ENCODE results near the gene DNM3.

Gene DNM3

DNA sequence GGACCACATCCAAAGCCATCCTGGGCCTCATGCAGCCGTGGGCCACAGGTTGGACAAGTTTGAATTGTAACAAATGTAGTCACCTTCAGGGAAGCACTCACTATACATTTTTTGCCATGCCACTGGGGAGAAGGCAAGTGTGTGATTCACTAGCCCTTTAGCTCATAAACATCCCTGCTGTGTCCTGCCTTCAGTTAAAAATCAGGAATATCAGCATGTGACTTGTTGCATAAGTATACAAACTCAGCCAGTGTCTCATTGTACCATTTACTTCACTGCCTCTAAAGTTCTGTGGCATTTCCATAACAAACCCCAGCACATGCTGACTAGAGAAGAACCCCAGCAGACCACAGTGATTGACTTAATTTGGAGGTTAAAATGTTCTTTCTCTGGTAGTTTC is 437.2 kb downstream of the DNM3 start:
- H3K27me3 ChIP-seq (ENCODE audit: insufficient read depth, low read length): no peaks in the 10 kb centered on the region
- H4K20me1 ChIP-seq (ENCODE audit: insufficient read depth, low read length): no peaks in the 10 kb centered on the region
- no peak overlapping the region for H2AFZ ChIP-seq (ENCODE audit: low read length)
- H3K9me3 ChIP-seq (ENCODE audit: low read length): no peaks in the 10 kb centered on the region
- no peak for TF ChIP-seq EZH2 (IDR thresholded peaks at IDR 0.05; ENCODE audit: borderline replicate concordance, low read length)
- TF ChIP-seq, protein P1, sequence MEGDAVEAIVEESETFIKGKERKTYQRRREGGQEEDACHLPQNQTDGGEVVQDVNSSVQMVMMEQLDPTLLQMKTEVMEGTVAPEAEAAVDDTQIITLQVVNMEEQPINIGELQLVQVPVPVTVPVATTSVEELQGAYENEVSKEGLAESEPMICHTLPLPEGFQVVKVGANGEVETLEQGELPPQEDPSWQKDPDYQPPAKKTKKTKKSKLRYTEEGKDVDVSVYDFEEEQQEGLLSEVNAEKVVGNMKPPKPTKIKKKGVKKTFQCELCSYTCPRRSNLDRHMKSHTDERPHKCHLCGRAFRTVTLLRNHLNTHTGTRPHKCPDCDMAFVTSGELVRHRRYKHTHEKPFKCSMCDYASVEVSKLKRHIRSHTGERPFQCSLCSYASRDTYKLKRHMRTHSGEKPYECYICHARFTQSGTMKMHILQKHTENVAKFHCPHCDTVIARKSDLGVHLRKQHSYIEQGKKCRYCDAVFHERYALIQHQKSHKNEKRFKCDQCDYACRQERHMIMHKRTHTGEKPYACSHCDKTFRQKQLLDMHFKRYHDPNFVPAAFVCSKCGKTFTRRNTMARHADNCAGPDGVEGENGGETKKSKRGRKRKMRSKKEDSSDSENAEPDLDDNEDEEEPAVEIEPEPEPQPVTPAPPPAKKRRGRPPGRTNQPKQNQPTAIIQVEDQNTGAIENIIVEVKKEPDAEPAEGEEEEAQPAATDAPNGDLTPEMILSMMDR (IDR thresholded peaks at IDR 0.05; ENCODE audit: low read length): no peak
- H3K36me3 ChIP-seq (ENCODE audit: insufficient read depth, low read length): no peaks in the 10 kb centered on the region
- H3K4me3 ChIP-seq (ENCODE audit: low read depth, low read length, poor library complexity, severe bottlenecking): no peak overlapping the region
- no peak overlapping the region for H3K4me2 ChIP-seq (ENCODE audit: low read length)
- peaks cover 3% of the 10 kb centered on the region for H3K4me1 ChIP-seq (ENCODE audit: insufficient read depth, low read length, severe bottlenecking)
- H3K9ac ChIP-seq (ENCODE audit: low read length): no peak overlapping the region
- H3K27ac ChIP-seq (ENCODE audit: low read depth, low read length, poor library complexity, severe bottlenecking): no peak overlapping the region
- H3K79me2 ChIP-seq (ENCODE audit: insufficient read depth, low read length): no peaks in the 10 kb centered on the region
- no peaks in the 10 kb centered on the region for H3K9me2 ChIP-seq (ENCODE audit: low read depth, low read length)
- H3F3A ChIP-seq (ENCODE audit: insufficient read depth, low read length): no peaks in the 10 kb centered on the region

DNA sequence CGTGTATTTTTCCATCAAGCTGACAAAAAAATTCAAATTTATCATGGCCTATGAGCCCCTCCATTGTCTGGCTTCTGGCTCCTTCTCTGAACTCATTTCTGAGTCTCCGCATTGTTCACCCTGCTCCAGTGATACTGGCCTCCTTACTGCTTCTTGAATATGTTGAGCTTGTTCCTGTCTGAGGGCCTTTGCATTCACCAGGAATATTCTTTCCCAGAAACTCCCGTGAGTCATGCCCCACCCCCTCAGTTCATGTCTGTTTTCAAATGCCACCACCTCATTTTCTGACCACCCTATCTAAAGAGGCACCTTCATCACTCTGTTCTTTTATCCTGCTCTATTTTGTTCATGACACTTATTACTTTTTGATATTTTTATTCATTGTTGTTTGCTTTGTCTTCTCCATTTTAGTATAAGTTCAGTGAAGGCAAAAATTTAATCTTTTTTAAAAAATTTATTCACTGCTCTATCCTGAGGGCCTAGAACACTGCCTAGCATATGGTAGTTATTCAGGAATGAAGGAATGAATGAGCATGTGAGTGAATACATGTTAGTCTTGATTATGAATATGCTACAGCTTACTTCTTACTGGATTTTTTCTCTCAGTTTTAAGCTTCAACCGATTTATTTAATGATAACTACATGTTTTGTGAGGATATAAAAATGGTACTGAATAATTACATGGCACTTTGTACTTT is 438.8 kb downstream of the DNM3 start:
- Histone ChIP-seq H3K4me2 (ENCODE audit: low read length) (no peak overlapping the region), H3K9me3 (ENCODE audit: low read length) (no peaks in the 10 kb centered on the region)
- TF ChIP-seq EZH2 (IDR thresholded peaks at IDR 0.05; ENCODE audit: borderline replicate concordance, low read length): no peak
- TF ChIP-seq, protein P1 (IDR thresholded peaks at IDR 0.05; ENCODE audit: low read length): no peak

DNA sequence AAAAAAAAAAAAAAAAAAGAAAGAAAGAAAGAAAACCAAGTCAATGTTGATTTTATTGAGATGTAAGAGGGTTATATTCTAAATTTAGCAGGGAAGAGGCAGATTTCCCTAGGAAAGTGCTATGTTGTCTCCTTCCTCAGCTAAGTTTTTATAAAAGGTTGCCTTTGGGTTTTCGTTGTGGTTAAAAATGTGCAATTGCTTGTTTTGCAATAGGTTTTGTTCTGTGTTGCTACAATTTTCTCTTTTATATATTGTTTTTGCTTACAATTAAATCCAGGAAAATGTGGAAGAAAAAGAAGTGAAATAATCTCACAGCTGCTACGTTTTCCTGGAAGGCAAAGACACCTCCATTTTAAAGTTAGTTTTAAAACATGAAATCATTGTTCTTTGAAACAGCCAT is 442.5 kb downstream of the DNM3 start:
- Histone ChIP-seq H3K27me3 (ENCODE audit: insufficient read depth, low read length) (no peaks in the 10 kb centered on the region), H3K4me2 (ENCODE audit: low read length) (no peak overlapping the region), H3K79me2 (ENCODE audit: insufficient read depth, low read length) (no peaks in the 10 kb centered on the region), H3K27ac (ENCODE audit: low read depth, low read length, poor library complexity, severe bottlenecking) (no peak overlapping the region), H4K20me1 (ENCODE audit: insufficient read depth, low read length) (no peaks in the 10 kb centered on the region), H3K4me1 (ENCODE audit: insufficient read depth, low read length, severe bottlenecking) (no peaks in the 10 kb centered on the region), H3K4me3 (ENCODE audit: low read depth, low read length, poor library complexity, severe bottlenecking) (no peak overlapping the region), H3K36me3 (ENCODE audit: insufficient read depth, low read length) (no peaks in the 10 kb centered on the region), H2AFZ (ENCODE audit: low read length) (no peak overlapping the region), H3K9me3 (ENCODE audit: low read length) (no peaks in the 10 kb centered on the region), H3K9me2 (ENCODE audit: low read depth, low read length) (no peaks in the 10 kb centered on the region), H3K9ac (ENCODE audit: low read length) (no peak overlapping the region), H3F3A (ENCODE audit: insufficient read depth, low read length) (no peaks in the 10 kb centered on the region)
- TF ChIP-seq, protein P1 (IDR thresholded peaks at IDR 0.05; ENCODE audit: low read length): no peak
- no peak for TF ChIP-seq EZH2 (IDR thresholded peaks at IDR 0.05; ENCODE audit: borderline replicate concordance, low read length)

More for the DNA sequence above, 438.8 kb downstream of the DNM3 start:
- H3K9me2 ChIP-seq (ENCODE audit: low read depth, low read length): no peaks in the 10 kb centered on the region
- no peaks in the 10 kb centered on the region for H3K27me3 ChIP-seq (ENCODE audit: insufficient read depth, low read length)
- no peaks in the 10 kb centered on the region for H3K36me3 ChIP-seq (ENCODE audit: insufficient read depth, low read length)
- no peak overlapping the region for H2AFZ ChIP-seq (ENCODE audit: low read length)
- H3K9ac ChIP-seq (ENCODE audit: low read length): no peak overlapping the region
- H3K79me2 ChIP-seq (ENCODE audit: insufficient read depth, low read length): no peaks in the 10 kb centered on the region
- H4K20me1 ChIP-seq (ENCODE audit: insufficient read depth, low read length): no peaks in the 10 kb centered on the region
- no peaks in the 10 kb centered on the region for H3K4me1 ChIP-seq (ENCODE audit: insufficient read depth, low read length, severe bottlenecking)
- H3F3A ChIP-seq (ENCODE audit: insufficient read depth, low read length): no peaks in the 10 kb centered on the region
- H3K27ac ChIP-seq (ENCODE audit: low read depth, low read length, poor library complexity, severe bottlenecking): no peak overlapping the region
- no peak overlapping the region for H3K4me3 ChIP-seq (ENCODE audit: low read depth, low read length, poor library complexity, severe bottlenecking)

Measured in OCI-LY1 (cell line).